ENCODE results near the gene HIVEP1. TPM values are rescaled to one million over a fixed set of nuclear protein-coding genes. Genes with fewer than 3 reads are reported as not detected.

The HIVEP1 gene
- total and polyA plus RNA-seq, 4 donors: 2.7 to 27.2 (median 6.2) TPM

DNA sequence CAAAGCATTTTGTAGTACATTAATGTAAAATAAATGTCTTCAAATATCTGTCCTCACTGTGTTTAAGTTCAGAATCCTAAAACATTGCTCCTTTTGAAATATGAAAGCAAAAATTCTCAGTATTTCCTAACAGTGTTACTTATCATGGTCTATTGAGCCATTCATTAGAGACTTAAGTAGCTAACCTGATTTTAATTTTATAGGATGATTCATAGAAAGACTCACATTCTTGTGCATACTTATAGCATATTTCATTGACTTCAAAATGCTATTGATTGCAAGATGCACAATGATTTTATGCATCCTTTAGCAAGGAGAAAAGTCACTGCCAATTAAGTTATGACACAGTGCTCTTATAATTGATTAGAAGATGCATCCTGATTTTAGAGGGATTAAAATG, 85.7 kb downstream of the HIVEP1 start:
- H3K9me3 ChIP-seq (ENCODE audit: control insufficient read depth in 4 of 4, low read length in 3 of 4): no peaks in the 10 kb centered on the region
- no peak overlapping the region for H3K4me3 ChIP-seq (ENCODE audit: low read depth in 1 of 3, low read length in 3 of 3)
- H3K36me3 ChIP-seq (ENCODE audit: control insufficient read depth in 4 of 4, insufficient read depth in 3 of 4, low read depth in 1 of 4, low read length in 3 of 4): no peaks in the 10 kb centered on the region
- TF ChIP-seq NR2F2 (IDR thresholded peaks at IDR 0.05) (no peak), FOXA1 (IDR thresholded peaks at IDR 0.05) (no peak), MAX (IDR thresholded peaks at IDR 0.05) (no peak)
- DNase-seq (ENCODE audit: low spot score): no peak
- H3K4me1 ChIP-seq (ENCODE audit: control insufficient read depth in 4 of 4, insufficient read depth in 4 of 4, low read length in 3 of 4): peaks cover 0 to 6% (median 0%) of the 10 kb centered on the region in 4 donors
- H3K9ac ChIP-seq (ENCODE audit: low read depth in 1 of 2, low read length in 2 of 2): no peak overlapping the region
- no peak overlapping the region for H3K27ac ChIP-seq (ENCODE audit: low read depth in 1 of 2, low read length in 2 of 2)
- no peaks in the 10 kb centered on the region for H3K27me3 ChIP-seq (ENCODE audit: control insufficient read depth in 4 of 4, insufficient read depth in 4 of 4, low read length in 3 of 4)

- H3K27me3 ChIP-seq (ENCODE audit: control insufficient read depth in 4 of 4, insufficient read depth in 4 of 4, low read length in 3 of 4): no peaks in the 10 kb centered on the region
- no peak for DNase-seq (ENCODE audit: low spot score)
- H3K9ac ChIP-seq (ENCODE audit: low read depth in 1 of 2, low read length in 2 of 2): no peak overlapping the region
- 85% methylated on average over 4 of the region's 4 CpGs for WGBS
- TF ChIP-seq NR2F2 (IDR thresholded peaks at IDR 0.05) (no peak), SP1 (IDR thresholded peaks at IDR 0.05) (no peak), RXRA (IDR thresholded peaks at IDR 0.05) (no peak), YY1 (IDR thresholded peaks at IDR 0.05) (no peak), EGR1 (IDR thresholded peaks at IDR 0.05; ENCODE audit: low read depth in 2 of 2) (no peak), FOXA2 (IDR thresholded peaks at IDR 0.05) (no peak), HNF4A (conservative IDR thresholded peaks at IDR 0.05) (no peak), JUND (IDR thresholded peaks at IDR 0.05) (no peak), ZBTB33 (IDR thresholded peaks at IDR 0.05) (no peak), MAX (IDR thresholded peaks at IDR 0.05) (no peak), CTCF (IDR thresholded peaks at IDR 0.05; ENCODE audit: low read depth, low read length, missing input control) (no peak), GABPA (IDR thresholded peaks at IDR 0.05 in 1 of 2, conservative IDR thresholded peaks at IDR 0.05 in 1 of 2) (no peak), TAF1 (conservative IDR thresholded peaks at IDR 0.05) (no peak), RAD21 (IDR thresholded peaks at IDR 0.05) (no peak), FOXA1 (IDR thresholded peaks at IDR 0.05) (no peak), HNF4G (IDR thresholded peaks at IDR 0.05) (no peak)
- TF ChIP-seq, protein P1, sequence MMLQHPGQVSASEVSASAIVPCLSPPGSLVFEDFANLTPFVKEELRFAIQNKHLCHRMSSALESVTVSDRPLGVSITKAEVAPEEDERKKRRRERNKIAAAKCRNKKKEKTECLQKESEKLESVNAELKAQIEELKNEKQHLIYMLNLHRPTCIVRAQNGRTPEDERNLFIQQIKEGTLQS (IDR thresholded peaks at IDR 0.05): no peak
- TF ChIP-seq, protein P2, sequence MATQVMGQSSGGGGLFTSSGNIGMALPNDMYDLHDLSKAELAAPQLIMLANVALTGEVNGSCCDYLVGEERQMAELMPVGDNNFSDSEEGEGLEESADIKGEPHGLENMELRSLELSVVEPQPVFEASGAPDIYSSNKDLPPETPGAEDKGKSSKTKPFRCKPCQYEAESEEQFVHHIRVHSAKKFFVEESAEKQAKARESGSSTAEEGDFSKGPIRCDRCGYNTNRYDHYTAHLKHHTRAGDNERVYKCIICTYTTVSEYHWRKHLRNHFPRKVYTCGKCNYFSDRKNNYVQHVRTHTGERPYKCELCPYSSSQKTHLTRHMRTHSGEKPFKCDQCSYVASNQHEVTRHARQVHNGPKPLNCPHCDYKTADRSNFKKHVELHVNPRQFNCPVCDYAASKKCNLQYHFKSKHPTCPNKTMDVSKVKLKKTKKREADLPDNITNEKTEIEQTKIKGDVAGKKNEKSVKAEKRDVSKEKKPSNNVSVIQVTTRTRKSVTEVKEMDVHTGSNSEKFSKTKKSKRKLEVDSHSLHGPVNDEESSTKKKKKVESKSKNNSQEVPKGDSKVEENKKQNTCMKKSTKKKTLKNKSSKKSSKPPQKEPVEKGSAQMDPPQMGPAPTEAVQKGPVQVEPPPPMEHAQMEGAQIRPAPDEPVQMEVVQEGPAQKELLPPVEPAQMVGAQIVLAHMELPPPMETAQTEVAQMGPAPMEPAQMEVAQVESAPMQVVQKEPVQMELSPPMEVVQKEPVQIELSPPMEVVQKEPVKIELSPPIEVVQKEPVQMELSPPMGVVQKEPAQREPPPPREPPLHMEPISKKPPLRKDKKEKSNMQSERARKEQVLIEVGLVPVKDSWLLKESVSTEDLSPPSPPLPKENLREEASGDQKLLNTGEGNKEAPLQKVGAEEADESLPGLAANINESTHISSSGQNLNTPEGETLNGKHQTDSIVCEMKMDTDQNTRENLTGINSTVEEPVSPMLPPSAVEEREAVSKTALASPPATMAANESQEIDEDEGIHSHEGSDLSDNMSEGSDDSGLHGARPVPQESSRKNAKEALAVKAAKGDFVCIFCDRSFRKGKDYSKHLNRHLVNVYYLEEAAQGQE (IDR thresholded peaks at IDR 0.05): no peak
- H3K4me3 ChIP-seq (ENCODE audit: low read depth in 1 of 3, low read length in 3 of 3): no peak overlapping the region
- H3K36me3 ChIP-seq (ENCODE audit: control insufficient read depth in 4 of 4, insufficient read depth in 3 of 4, low read depth in 1 of 4, low read length in 3 of 4): peaks cover 0 to 4% (median 0%) of the 10 kb centered on the region in 4 donors
- H3K27ac ChIP-seq (ENCODE audit: low read depth in 1 of 2, low read length in 2 of 2): no peak overlapping the region
- peaks cover 0 to 4% (median 0%) of the 10 kb centered on the region in 4 donors for H3K4me1 ChIP-seq (ENCODE audit: control insufficient read depth in 4 of 4, insufficient read depth in 4 of 4, low read length in 3 of 4)
- no peaks in the 10 kb centered on the region for H3K9me3 ChIP-seq (ENCODE audit: control insufficient read depth in 4 of 4, low read length in 3 of 4)
Measured at GRCh38 chr6:12099623-12100338, 87.7 kb downstream of the HIVEP1 start.
